ENCODE results near the gene SAMSN1.
"Not testable (repeated sequence)": the region's sequence is repeated elsewhere in the genome, so short reads cannot be mapped to it uniquely, and the experiment has no call there.

Gene SAMSN1

DNA sequence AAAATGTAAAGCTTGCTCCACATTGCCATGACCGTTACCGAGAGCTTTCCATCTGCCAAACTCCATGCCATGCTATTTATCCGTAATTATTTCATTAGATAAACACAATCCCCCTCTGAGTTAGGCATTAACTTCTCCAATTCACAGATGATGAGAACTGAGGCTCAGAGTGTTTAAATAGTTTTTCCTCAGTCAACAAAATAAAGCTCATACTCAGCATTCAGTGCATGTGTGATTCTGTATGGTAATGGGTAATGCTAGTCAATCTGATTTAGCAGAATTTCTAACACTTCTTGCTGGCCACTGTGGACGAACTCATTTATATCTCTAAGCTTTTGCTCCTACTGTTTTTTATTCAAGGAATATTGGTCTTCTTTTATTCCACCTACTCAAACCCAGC lies 17.3 kb downstream of the SAMSN1 start:
- ATAC-seq = no peak
- no peak for DNase-seq

DNA sequence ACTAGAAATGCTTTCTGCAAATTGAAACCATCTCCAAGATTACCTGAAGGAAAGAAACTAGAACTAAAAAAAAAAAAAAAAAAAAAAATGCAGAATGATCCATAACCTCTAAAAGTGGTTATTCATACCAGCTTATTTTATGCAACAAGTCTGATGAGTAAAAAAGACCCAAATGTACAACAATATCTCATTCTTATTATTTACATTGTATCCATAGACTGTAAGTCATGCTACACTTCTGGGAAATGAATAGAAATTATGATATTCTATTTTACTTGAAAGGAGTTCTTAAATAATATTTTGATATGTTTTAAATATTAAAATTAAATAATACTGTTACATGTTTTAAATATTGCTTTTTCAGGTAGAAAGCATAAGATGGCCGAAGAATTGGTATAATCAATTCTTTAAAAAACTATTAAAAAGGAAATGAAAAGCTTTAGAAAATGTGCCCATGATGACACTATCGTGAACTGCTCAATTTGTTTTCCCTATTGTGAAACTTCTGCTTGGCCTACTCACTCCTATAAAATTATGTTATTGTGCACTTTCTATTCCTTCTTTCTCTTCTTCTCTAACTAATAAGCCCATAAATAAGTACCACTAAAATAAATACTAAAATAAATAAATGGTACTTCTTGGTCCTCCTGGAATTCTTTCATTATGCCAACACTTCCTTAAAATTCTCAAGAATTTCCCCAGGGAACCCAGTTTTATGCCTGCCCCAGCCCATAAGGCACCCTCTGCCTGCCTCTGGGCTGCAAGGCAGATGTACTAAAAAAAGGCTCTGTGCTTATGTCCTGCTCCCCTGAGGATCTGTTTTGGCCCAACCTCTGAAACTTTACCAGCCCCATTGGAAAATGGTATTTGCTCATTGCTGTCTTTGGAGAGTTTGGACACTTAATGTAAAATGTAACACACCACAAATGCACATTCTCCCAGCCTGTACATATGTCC lies 18.1 kb downstream of the SAMSN1 start:
- DNase-seq (no peak), ATAC-seq (peak; percentile 33)

DNA sequence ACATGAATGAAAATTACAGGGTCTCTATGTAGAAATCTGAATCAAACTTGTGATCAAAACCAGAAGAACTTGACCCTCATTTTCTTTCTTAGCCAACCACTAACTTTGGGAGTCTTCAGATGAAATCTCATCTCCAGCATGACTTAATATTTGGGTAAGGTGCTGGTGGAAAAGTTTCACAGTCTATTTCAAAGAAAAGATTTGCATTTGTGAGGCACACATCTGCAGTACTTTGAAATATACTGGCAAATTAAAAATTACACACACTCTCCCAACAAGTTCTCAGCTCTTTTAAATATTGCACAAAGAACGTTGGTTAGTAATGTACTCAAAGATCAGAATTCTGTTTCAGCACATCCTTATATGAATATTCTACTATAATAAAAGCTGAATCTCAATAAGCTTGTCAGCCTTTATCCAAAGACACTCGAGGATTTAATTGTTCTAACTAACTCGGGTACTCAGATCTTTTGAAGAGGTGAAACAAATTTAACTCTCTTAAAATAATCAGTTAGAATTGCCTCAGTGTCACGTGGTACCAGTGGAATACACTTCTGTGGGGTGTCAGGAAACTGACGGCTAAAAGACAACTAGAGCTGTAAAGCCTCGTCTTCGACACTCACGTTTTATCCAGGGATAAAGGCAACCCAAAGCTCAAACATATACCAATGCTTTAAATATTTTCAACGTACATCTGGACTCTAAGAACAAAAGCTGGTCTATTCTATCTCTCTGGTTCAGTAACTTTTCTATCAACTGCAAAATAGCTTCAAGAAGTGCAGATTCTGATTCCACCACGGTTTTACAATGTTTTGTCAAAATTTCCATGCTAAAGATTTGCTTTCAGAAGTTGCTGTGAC lies 19.0 kb downstream of the SAMSN1 start:
- no peak for DNase-seq
- ATAC-seq = no peak

- DNase-seq (no peak), ATAC-seq (no peak)
Measured at GRCh38 chr21:14526199-14526598, 19.9 kb downstream of the SAMSN1 start.

DNA sequence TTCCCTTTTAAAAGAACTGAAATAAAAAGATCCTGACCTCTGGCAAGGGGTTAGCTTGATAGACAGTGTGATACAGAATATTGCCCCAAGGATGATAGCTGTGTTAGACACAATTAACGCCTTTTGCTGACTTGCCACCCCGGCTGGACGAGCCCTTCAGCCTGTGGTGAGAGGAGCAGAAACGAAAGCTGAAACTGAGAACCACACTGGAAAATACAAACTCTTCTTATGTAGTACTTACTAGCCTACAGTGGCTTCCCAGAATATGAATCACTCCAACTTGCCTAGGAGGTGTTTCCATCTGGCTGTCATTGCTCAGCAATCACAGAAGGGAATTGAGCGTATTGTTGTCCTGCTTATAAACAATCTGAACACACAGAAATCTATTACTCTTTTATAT lies 22.9 kb downstream of the SAMSN1 start:
- peak; percentile 93 for ATAC-seq
- DNase-seq = peak; percentile 57

DNA sequence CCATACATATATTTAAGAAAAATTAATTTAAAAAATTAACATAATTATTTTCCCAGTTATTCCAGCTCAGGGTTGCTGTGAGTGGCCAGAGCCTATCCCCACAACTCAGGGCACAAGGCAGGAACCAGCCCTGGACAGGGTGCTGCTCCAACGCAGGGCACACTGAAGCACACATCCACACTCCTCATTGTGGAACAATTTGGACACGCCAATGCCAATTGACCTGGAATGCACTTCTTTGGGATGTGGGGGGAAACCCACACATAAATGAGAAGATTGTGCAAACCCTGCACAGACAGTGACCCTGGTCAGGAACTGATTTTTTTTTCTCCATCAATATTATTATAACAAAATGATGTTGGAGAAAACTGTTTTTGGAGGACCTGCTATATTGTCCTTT lies 23.4 kb downstream of the SAMSN1 start:
- ATAC-seq = no peak
- DNase-seq = no peak

GRCh38 chr21:14520535-14520934 lies 25.6 kb downstream of the SAMSN1 start:
- DNase-seq (no peak), ATAC-seq (no peak)

GRCh38 chr21:14519000-14519399 lies 27.1 kb downstream of the SAMSN1 start:
- ATAC-seq (no peak), DNase-seq (no peak)

DNA sequence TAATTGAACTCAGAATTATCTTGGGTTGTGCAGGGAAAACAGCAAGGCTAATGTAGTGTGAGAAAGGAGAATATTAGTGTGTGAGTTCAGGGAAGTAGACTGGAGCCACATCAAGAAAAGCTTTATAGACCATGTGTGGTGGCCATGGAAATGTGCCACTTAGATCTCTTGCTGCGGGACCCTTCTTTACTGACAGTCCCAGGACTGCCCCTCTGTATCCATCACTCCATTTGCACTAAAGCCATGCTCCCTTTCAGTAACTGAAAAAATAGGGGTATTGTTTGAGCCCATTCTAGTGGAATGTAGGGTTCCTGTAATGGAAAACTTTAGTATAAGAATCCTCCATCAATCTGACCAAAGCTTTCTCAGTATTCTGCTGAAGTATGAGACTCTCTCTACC lies 32.3 kb downstream of the SAMSN1 start:
- no peak for ATAC-seq

GRCh38 chr21:14506859-14507457 lies 39.2 kb downstream of the SAMSN1 start:
- not testable (repeated sequence) for DNase-seq, ATAC-seq

More for the DNA sequence above, 32.3 kb downstream of the SAMSN1 start:
- no peak for DNase-seq

GRCh38 chr21:14500873-14501272 lies 45.2 kb downstream of the SAMSN1 start:
- DNase-seq (no peak), ATAC-seq (no peak)

DNA sequence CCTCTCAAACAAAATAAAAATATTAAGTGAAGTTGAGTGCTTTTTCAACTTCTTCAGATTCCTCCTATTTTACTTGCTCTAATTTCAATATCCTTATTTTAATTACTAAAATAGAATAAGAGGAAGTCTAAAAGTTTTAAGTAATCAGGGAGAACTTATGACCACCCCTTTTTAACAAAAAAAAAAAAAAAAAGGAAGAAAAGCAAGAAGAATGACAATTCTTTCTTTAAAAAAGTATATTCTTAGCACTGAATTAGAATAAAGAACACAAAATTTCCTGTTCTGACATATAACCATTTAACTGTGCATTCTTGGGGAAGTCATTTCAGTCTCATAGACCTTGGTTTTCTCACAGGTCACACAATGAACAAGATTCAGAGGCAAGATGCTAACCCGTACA lies 46.8 kb downstream of the SAMSN1 start:
- no peak for ATAC-seq
- no peak for DNase-seq

DNA sequence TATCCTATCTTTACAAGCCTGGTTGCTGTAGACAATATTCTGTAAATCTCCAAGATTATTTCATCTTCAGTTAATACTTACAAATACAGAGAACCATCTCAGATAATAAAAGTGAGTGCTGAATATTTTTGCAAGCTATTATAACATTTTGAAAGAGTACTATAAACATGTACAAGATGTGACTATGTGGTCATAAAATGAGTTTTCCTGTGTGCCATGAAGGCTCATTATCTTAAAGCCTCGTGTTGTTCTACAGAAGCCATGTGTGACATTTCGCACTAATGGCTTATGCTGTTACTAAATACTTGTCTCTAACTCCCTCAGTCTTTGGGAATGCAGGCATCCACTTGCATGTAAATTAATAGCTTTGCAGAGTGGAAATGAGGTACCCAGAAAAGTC lies 48.3 kb downstream of the SAMSN1 start:
- ATAC-seq = no peak
- no peak for DNase-seq

GRCh38 chr21:14495075-14495474 lies 51.0 kb downstream of the SAMSN1 start:
- ATAC-seq = no peak
- DNase-seq = no peak

GRCh38 chr21:14494181-14494580 lies 51.9 kb downstream of the SAMSN1 start:
- DNase-seq, ATAC-seq: not testable (repeated sequence)

GRCh38 chr21:14493731-14494130 lies 52.4 kb downstream of the SAMSN1 start:
- no peak for ATAC-seq
- no peak for DNase-seq

- DNase-seq (no peak), ATAC-seq (no peak)
Measured at GRCh38 chr21:14492931-14493330, 53.2 kb downstream of the SAMSN1 start.

DNA sequence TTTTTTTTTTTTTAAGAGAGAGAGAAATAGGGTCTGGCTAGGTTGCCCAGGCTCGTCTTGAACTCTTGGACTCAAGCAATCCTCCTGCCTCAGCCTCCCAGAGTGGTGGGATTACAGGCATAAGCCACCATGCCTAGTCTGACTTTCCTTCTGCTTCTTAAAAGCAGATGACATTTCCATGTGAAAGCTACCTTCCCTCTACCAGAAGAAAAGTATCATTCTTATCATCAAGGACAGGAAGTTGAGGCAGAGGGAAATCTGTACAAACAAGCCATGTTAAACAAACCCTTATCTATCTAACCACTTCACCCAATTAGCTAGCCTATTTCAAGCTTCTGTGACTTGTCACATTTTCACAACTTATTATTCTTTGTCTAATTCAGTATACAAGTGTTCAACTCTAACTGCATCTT lies 54.8 kb downstream of the SAMSN1 start:
- ATAC-seq = no peak

DNA sequence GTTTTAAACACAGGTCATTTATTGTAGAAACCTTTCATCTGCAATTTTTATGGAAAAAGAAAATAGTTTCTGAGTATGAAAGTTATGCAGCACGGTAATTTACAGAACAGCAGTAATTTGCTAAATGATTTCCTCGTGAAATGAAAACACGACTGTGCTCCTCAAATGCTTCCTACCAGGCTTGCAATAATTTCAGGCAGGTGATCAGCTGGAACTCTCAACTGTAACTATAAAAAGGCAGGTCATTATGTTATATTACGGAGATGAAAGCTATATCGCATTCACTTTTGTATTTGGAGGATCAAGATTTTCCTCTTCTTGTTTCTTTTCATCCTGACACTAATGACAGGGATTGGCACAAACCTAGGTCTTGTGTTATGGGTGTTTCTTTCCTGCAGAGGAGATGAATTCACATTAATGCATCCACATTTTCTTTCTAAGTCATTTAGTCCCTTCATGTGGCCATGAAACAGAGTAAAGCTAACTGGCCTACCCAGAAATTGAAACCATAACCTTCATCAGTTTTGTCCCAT lies 57.4 kb downstream of the SAMSN1 start:
- no peak for DNase-seq
- ATAC-seq = no peak

More for the DNA sequence above, 54.8 kb downstream of the SAMSN1 start:
- DNase-seq = no peak

DNA sequence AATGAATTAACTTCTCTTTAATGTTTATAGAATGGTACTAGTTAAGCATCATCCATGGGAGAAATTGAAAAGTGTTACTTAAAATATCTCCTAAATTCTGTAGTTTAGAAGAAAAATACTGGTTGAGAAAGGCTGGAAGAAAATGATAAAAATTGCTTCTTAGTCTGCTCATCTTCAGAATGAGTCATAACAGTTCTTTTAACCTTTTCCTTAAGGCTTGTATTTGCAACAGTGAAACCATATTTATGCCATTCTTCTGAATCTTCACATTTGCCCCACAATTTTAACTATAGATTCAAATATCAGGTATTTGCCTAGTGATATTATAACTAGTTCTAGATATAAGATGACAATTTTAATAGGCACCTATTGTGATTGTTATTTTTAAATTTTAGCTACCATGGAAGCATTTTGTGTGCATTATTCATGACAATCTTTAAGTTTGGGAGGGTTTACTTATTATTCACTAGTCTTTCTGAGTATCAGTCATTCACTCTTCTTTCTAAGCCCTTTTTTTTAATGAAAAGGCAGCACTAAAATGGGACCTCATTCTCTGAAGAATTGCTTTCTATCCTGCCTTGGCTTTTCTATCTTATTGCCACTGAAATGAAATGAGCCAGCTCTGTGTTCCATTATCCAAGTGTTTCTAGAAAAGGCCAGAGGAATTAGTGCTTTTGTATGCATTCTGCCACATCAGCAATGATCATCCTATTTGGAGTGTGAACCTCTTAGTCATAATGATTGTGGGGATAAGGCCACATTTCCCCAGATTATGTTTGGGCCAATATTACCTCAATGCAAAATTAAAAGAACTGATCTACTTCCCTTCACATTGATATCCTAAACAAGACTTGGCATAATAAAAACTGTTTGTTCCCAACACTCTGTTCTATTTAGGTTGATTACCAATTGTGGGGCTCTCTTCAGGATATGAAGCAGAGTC lies 58.4 kb downstream of the SAMSN1 start:
- DNase-seq (no peak), ATAC-seq (peak; percentile 48)

GRCh38 chr21:14486869-14487268 lies 59.2 kb downstream of the SAMSN1 start:
- ATAC-seq = no peak
- DNase-seq = no peak

All from stimulated activated naive CD8-positive, alpha-beta T cell treated with anti-CD3 and anti-CD28 coated beads, Interleukin-15, Interleukin-2, amounts not matched to agents 100 U/mL and 50 U/mL, for 24 hours (primary cell).